ENCODE measurements around the gene POLL.

The POLL gene

GRCh38 chr10:101572785-101573184 is 15.3 kb downstream of the POLL start:
- TF ChIP-seq FOXP2 (optimal IDR thresholded peaks at IDR 0.05; ENCODE audit: control extremely low read depth, extremely low read length, insufficient read depth) (no peak), POLR2AphosphoS5 (IDR thresholded peaks at IDR 0.05; ENCODE audit: borderline replicate concordance, low read depth, low read length) (no peak), EZH2 (IDR thresholded peaks at IDR 0.05) (no peak)
- Histone ChIP-seq H3K27ac (no peak overlapping the region), H3K9me3 (ENCODE audit: low read depth, low read length) (no peaks in the 10 kb centered on the region), H3K9ac (ENCODE audit: insufficient read length) (no peak overlapping the region), H3K36me3 (ENCODE audit: insufficient read depth, low read length) (no peaks in the 10 kb centered on the region), H3K4me3 (no peak overlapping the region)
- no peak for DNase-seq (ENCODE audit: low read depth, low spot score)

DNA sequence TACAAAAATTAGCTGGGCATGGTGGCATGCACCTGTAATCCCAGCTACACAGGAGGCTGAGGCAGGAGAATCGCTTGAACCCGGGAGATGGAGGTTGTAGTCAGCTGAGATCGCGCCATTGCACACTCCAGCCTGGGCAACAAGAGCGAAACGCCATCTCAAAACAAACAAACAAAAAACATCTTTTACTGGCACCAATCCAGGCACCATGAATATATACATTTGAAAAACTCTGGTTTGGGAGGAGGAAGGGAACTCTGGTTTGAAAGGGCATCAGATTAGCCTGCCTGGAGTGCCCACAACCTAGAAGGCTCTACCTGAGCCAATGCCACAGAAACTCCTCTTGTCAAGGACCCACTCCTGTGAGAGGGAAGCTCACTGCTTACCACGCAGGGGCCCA is 15.9 kb downstream of the POLL start:
- no peaks in the 10 kb centered on the region for H3K9me3 ChIP-seq (ENCODE audit: low read depth, low read length)
- no peak overlapping the region for H3K27ac ChIP-seq
- no peak for DNase-seq (ENCODE audit: low read depth, low spot score)
- H3K4me3 ChIP-seq, result no peak overlapping the region
- no peak for TF ChIP-seq FOXP2 (optimal IDR thresholded peaks at IDR 0.05; ENCODE audit: control extremely low read depth, extremely low read length, insufficient read depth)
- TF ChIP-seq POLR2AphosphoS5 (IDR thresholded peaks at IDR 0.05; ENCODE audit: borderline replicate concordance, low read depth, low read length), result no peak
- no peak for TF ChIP-seq EZH2 (IDR thresholded peaks at IDR 0.05)
- H3K9ac ChIP-seq (ENCODE audit: insufficient read length), result no peak overlapping the region
- H3K36me3 ChIP-seq (ENCODE audit: insufficient read depth, low read length), result no peaks in the 10 kb centered on the region

- no peak overlapping the region for H3K9ac ChIP-seq (ENCODE audit: insufficient read length)
These were observed 16.7 kb downstream of the POLL start for GRCh38 chr10:101571271-101571925.

DNA sequence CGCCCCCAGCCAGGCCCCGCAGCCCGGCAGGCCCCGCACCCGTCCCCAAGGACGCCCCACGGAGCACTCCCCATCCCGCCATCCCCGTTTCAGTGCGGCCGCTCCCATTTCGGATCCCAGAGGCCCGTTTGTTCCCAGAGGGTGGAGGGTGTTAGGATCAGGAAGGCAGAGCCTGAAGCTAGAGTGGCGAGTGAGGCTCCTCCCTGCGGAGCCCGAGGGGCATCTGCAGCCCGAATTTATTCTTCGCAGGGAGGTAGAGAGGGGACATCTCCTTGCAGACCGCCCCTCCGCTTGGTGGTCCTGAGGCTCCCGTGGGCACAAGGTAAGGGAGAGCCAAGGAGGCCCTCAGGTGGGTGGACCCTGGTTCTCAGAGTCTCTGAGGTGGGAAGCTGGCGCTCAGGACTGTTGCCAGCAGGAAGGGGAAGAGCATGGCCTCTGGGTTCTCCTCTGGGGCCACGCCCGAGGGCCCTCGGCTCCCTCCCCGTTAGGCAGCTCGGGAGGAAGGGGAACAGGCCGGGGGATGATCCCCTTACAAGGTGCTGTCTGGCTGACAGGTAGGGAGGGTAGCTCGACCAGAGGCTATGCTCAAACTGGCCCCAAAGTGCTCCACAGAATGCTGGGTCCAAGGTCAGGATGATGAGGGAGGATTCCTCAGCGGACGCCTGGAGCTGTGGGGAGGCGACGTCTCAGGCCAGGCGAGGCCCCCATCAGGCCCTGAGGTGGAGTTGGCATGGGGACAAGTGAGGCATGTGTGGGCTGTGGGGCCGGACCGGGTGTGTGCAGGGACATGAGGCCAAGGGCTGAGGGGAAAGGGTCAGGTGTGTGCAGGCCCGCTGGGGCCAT is 17.4 kb downstream of the POLL start:
- no peak for DNase-seq (ENCODE audit: low read depth, low spot score)
- peak overlapping the region; percentile 76 for H3K4me3 ChIP-seq
- TF ChIP-seq EZH2 (IDR thresholded peaks at IDR 0.05) (no peak), POLR2AphosphoS5 (IDR thresholded peaks at IDR 0.05; ENCODE audit: borderline replicate concordance, low read depth, low read length) (no peak), FOXP2 (optimal IDR thresholded peaks at IDR 0.05; ENCODE audit: control extremely low read depth, extremely low read length, insufficient read depth) (no peak)
- no peak overlapping the region for H3K27ac ChIP-seq
- no peak overlapping the region for H3K9ac ChIP-seq (ENCODE audit: insufficient read length)
- H3K9me3 ChIP-seq (ENCODE audit: low read depth, low read length), result no peaks in the 10 kb centered on the region
- no peaks in the 10 kb centered on the region for H3K36me3 ChIP-seq (ENCODE audit: insufficient read depth, low read length)

More at GRCh38 chr10:101571271-101571925, 16.7 kb downstream of the POLL start:
- TF ChIP-seq EZH2 (IDR thresholded peaks at IDR 0.05) (no peak), FOXP2 (optimal IDR thresholded peaks at IDR 0.05; ENCODE audit: control extremely low read depth, extremely low read length, insufficient read depth) (no peak), POLR2AphosphoS5 (IDR thresholded peaks at IDR 0.05; ENCODE audit: borderline replicate concordance, low read depth, low read length) (no peak)
- no peaks in the 10 kb centered on the region for H3K36me3 ChIP-seq (ENCODE audit: insufficient read depth, low read length)
- H3K9me3 ChIP-seq (ENCODE audit: low read depth, low read length), result no peaks in the 10 kb centered on the region
- H3K27ac ChIP-seq, result no peak overlapping the region
- no peak overlapping the region for H3K4me3 ChIP-seq
- no peak for DNase-seq (ENCODE audit: low read depth, low spot score)

DNA sequence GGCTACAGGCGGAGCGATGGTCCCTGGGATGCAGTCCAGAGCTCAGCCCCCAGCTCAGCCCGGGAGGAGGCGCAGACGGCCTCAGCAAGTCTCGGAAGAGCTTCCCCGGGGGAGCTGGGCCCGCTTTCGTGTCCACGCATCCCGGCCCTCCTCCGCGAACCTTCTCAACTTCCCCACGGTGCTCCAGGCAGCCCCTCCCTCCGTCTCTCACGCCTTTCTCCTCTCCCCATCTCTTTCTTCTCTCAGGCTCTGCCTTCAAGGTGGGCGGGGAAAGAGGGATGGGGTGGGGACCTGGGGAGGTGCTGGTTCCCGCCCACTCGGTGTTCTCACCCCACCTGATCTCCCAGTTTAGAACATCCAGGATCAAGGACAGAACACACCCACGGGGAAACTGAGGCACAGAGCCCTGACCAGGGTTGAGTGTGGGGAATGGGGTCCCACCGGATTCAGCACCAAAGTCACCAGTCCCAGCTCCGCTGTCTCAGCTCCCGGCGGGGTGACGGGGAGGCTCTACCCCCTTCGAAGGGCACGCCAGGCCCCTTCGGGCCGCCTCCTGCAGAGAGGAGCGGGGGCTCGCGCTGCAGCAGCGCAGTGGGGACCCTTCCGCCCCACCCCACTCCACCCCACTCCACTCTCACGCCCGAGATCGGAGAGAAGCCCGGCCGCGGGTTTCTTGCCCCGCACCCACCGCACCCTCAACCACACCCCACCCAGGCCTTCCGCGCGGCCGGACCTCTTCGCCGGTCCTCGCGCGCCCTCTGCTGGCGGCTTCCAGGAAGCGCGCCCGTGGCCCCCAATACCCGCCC is 18.2 kb downstream of the POLL start:
- Histone ChIP-seq H3K36me3 (ENCODE audit: insufficient read depth, low read length) (no peaks in the 10 kb centered on the region), H3K27ac (no peak overlapping the region), H3K9ac (ENCODE audit: insufficient read length) (peak overlapping the region; percentile 23), H3K4me3 (peak overlapping the region; percentile 76), H3K9me3 (ENCODE audit: low read depth, low read length) (no peaks in the 10 kb centered on the region)
- no peak for DNase-seq (ENCODE audit: low read depth, low spot score)
- TF ChIP-seq EZH2 (IDR thresholded peaks at IDR 0.05) (no peak), FOXP2 (optimal IDR thresholded peaks at IDR 0.05; ENCODE audit: control extremely low read depth, extremely low read length, insufficient read depth) (no peak), POLR2AphosphoS5 (IDR thresholded peaks at IDR 0.05; ENCODE audit: borderline replicate concordance, low read depth, low read length) (no peak)

GRCh38 chr10:101569323-101569621 is 18.8 kb downstream of the POLL start:
- no peak overlapping the region for H3K9ac ChIP-seq (ENCODE audit: insufficient read length)
- H3K9me3 ChIP-seq (ENCODE audit: low read depth, low read length), result no peaks in the 10 kb centered on the region
- no peak for TF ChIP-seq EZH2 (IDR thresholded peaks at IDR 0.05)
- TF ChIP-seq POLR2AphosphoS5 (IDR thresholded peaks at IDR 0.05; ENCODE audit: borderline replicate concordance, low read depth, low read length), result no peak
- H3K36me3 ChIP-seq (ENCODE audit: insufficient read depth, low read length), result no peaks in the 10 kb centered on the region
- no peak for DNase-seq (ENCODE audit: low read depth, low spot score)
- H3K27ac ChIP-seq, result no peak overlapping the region
- H3K4me3 ChIP-seq, result peak overlapping the region; percentile 76

DNA sequence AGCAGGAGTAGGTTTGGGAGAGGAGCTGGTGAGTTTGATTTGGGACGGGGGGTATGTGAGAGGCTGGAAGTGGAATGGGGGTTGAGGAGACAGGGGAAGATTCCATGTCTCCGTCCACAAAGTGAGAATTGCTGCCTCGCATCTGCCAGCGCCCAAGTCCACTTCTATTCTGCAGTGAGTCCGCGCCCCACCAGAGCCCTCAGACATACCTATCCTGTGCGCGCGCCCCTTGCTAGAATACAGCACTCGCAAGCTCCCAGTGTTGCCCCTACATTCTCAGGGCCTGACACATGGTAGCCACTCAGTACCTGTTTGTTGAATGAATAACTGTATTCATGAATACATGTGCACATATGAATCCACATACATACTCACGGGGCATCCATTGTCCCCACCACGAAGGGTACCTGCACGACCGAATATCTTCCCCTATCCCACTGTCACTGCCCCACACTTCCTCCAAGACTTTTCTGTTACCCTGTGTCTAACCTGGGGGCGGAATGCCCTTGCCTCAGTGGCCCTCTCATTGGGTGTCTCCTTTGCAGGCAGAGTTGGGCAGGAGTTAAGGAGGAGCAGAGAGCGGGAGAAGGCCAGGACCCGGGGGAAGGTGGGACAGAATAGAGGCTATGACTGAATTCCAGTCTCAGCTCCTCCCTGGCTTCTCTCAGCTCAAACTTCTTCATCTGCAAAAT is 19.9 kb downstream of the POLL start:
- no peak for TF ChIP-seq EZH2 (IDR thresholded peaks at IDR 0.05)
- TF ChIP-seq POLR2AphosphoS5 (IDR thresholded peaks at IDR 0.05; ENCODE audit: borderline replicate concordance, low read depth, low read length), result no peak
- no peak for TF ChIP-seq FOXP2 (optimal IDR thresholded peaks at IDR 0.05; ENCODE audit: control extremely low read depth, extremely low read length, insufficient read depth)
- Histone ChIP-seq H3K9me3 (ENCODE audit: low read depth, low read length) (no peaks in the 10 kb centered on the region), H3K9ac (ENCODE audit: insufficient read length) (no peak overlapping the region), H3K27ac (no peak overlapping the region), H3K4me3 (no peak overlapping the region), H3K36me3 (ENCODE audit: insufficient read depth, low read length) (no peaks in the 10 kb centered on the region)
- no peak for DNase-seq (ENCODE audit: low read depth, low spot score)
